Parathyroid adenoma (tissue), 2 donors: ENCODE results near the gene TFPT.

Experiments
- H2AFZ ChIP-seq: fragments of 300-600 bp; sonication (generic); one replicate; pipeline ENCODE4 v1.7.0; 2017; ENCODE audit warnings: antibody characterized with exemption, mild to moderate bottlenecking
- H3K27ac ChIP-seq: fragments of 300-600 bp; sonication (generic); one replicate; pipeline ENCODE4 v1.7.0; 2017
- H3K27me3 ChIP-seq: fragments of 300-600 bp; sonication (generic); one replicate; pipeline ENCODE4 v1.7.0; 2017; ENCODE audit warnings: low read length; ENCODE audit not compliant: control insufficient read depth, insufficient read depth
- H3K36me3 ChIP-seq: fragments of 300-600 bp; sonication (generic); one replicate; pipeline ENCODE4 v1.7.0; 2017; ENCODE audit warnings: low read length; ENCODE audit not compliant: control insufficient read depth, insufficient read depth
- H3K4me1 ChIP-seq: fragments of 300-600 bp; sonication (generic); one replicate; pipeline ENCODE4 v1.7.0; 2017; ENCODE audit warnings: control low read depth
- H3K4me2 ChIP-seq: fragments of 300-600 bp; sonication (generic); one replicate; pipeline ENCODE4 v1.7.0; 2017; ENCODE audit warnings: low read length
- H3K4me3 ChIP-seq: fragments of 300-600 bp; sonication (generic); one replicate; pipeline ENCODE4 v1.7.0; 2017; ENCODE audit warnings: low read depth, low read length
- H3K79me2 ChIP-seq: fragments of 300-600 bp; sonication (generic); one replicate; pipeline ENCODE4 v1.7.0; 2017; ENCODE audit warnings: control low read depth
- H3K9ac ChIP-seq: fragments of 300-600 bp; sonication (generic); one replicate; pipeline ENCODE4 v1.7.0; 2017; ENCODE audit warnings: mild to moderate bottlenecking
- H3K9me3 ChIP-seq: fragments of 300-600 bp; sonication (generic); one replicate; pipeline ENCODE4 v1.7.0; 2017; ENCODE audit warnings: low read length; ENCODE audit not compliant: control insufficient read depth
- TF ChIP-seq, protein P1 (sequence below): fragments of 300-600 bp; sonication (generic); IDR thresholded peaks from one replicate; pipeline ENCODE4 v1.7.0; 2017; ENCODE audit warnings: antibody characterized with exemption, mild to moderate bottlenecking
- donor health status: primary hyperparathyroidism.

Gene TFPT

DNA sequence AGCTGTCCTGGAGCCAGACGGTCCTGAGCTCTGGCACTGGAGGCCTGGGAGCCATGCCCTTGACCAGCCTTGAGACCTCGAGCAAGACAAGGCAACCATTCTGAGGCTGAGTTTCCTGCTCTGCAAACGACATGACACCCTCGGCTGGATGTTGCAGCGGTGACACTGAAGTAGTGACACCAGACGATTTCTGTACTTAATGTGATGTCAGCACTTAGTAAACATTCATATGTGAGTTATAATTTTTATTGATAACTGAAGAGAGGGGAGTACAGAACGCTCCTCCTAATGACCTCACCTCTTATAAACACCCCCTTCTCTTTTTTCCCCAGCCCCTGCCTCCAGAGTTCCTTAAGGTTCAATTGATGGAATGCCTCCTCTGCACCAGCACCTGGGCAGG is 7.0 kb downstream of the TFPT start:
- Histone ChIP-seq H3K4me3 (no peak overlapping the region), H3K79me2 (peaks cover 8% of the 10 kb centered on the region), H2AFZ (no peak overlapping the region), H3K27ac (no peak overlapping the region), H3K36me3 (no peaks in the 10 kb centered on the region), H3K9me3 (no peaks in the 10 kb centered on the region), H3K4me1 (no peaks in the 10 kb centered on the region), H3K4me2 (no peak overlapping the region), H3K27me3 (no peaks in the 10 kb centered on the region), H3K9ac (no peak overlapping the region)
- TF ChIP-seq, protein P1, sequence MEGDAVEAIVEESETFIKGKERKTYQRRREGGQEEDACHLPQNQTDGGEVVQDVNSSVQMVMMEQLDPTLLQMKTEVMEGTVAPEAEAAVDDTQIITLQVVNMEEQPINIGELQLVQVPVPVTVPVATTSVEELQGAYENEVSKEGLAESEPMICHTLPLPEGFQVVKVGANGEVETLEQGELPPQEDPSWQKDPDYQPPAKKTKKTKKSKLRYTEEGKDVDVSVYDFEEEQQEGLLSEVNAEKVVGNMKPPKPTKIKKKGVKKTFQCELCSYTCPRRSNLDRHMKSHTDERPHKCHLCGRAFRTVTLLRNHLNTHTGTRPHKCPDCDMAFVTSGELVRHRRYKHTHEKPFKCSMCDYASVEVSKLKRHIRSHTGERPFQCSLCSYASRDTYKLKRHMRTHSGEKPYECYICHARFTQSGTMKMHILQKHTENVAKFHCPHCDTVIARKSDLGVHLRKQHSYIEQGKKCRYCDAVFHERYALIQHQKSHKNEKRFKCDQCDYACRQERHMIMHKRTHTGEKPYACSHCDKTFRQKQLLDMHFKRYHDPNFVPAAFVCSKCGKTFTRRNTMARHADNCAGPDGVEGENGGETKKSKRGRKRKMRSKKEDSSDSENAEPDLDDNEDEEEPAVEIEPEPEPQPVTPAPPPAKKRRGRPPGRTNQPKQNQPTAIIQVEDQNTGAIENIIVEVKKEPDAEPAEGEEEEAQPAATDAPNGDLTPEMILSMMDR, result no peak

GRCh38 chr19:54107876-54108490 is 7.5 kb downstream of the TFPT start:
- Histone ChIP-seq H3K4me2 (no peak overlapping the region), H2AFZ (no peak overlapping the region), H3K4me1 (no peaks in the 10 kb centered on the region), H3K9me3 (no peaks in the 10 kb centered on the region), H3K79me2 (peaks cover 13% of the 10 kb centered on the region), H3K27ac (no peak overlapping the region), H3K4me3 (no peak overlapping the region), H3K9ac (no peak overlapping the region), H3K27me3 (no peaks in the 10 kb centered on the region), H3K36me3 (no peaks in the 10 kb centered on the region)
- TF ChIP-seq, protein P1, result no peak

- Histone ChIP-seq H3K27me3 (no peaks in the 10 kb centered on the region), H3K79me2 (peaks cover 16% of the 10 kb centered on the region), H3K27ac (no peak overlapping the region), H3K9me3 (no peaks in the 10 kb centered on the region), H3K4me1 (no peaks in the 10 kb centered on the region), H3K9ac (no peak overlapping the region), H3K4me3 (no peak overlapping the region), H3K4me2 (no peak overlapping the region), H2AFZ (no peak overlapping the region), H3K36me3 (no peaks in the 10 kb centered on the region)
- TF ChIP-seq, protein P1, result no peak
Observed at GRCh38 chr19:54106716-54107115, 8.7 kb downstream of the TFPT start.

DNA sequence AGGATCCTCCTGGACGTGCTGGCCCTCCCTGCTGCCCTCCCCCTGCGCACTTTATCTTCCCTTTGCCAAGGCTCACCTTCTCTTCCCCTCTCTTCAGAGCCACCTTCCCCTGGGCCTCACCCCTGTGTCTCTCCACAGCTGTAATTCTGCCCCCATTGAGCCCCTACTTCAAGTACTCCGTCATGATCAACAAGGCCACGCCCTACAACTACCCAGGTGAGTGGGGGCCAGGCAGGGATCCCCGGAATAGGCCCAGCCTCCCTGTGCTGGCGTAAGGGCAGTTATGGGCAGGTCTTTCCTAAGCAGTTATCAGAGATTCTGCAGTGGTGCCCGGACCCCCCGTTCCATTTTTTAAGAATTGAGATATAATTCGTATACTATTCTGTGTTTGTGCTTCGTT is 9.7 kb downstream of the TFPT start:
- Histone ChIP-seq H3K9ac (no peak overlapping the region), H3K9me3 (no peaks in the 10 kb centered on the region), H3K4me1 (no peaks in the 10 kb centered on the region), H3K27me3 (no peaks in the 10 kb centered on the region), H3K79me2 (peaks cover 16% of the 10 kb centered on the region), H3K36me3 (no peaks in the 10 kb centered on the region), H2AFZ (no peak overlapping the region), H3K27ac (no peak overlapping the region), H3K4me2 (no peak overlapping the region), H3K4me3 (no peak overlapping the region)
- TF ChIP-seq, protein P1, result no peak
